H1 (cell line): ENCODE data around the gene DDC. TPM values are rescaled to one million over a fixed set of nuclear protein-coding genes. Genes with fewer than 3 reads are reported as not detected.

Source experiments
- CTCF ChIA-PET: fragments of 300-600 bp; sonication (Branson Sonifier 250); formaldehyde crosslinking; loops from one replicate; lab custom pipeline; 2021; ENCODE audit not compliant: partially characterized antibody; lab: Charles Lee
- POLR2A ChIA-PET: fragments of 300-600 bp; sonication (Branson Sonifier 250); formaldehyde crosslinking; loops from one replicate; lab custom pipeline; 2021; ENCODE audit warnings: inconsistent platforms; ENCODE audit not compliant: partially characterized antibody; lab: Charles Lee
- DNase-seq, 2 experiments: peaks; one replicate each; pipeline versions ENCODE4 v3.0.0 to v3.0.0-alpha.2; 2010 to 2022; ENCODE audit warnings: low spot score in 2 of 2, low read depth in 1 of 2, mixed read lengths in 1 of 2
- FAIRE-seq: peaks from 2 replicates; lab custom pipeline; 2011; peaks lifted over from hg19 to GRCh38; lab: Jason Lieb, UNC
- H2AFZ ChIP-seq: 2 replicates; pipeline ENCODE4 v1.8.1; 2012; ENCODE audit warnings: low read length, inconsistent platforms
- H2AK5ac ChIP-seq: 2 replicates; pipeline ENCODE4 v1.6.1; 2013; ENCODE audit warnings: low read depth, low read length
- H2BK120ac ChIP-seq: replicated peaks from 2 replicates; pipeline ENCODE3; 2013; ENCODE audit warnings: low read depth, low read length, inconsistent platforms
- H2BK12ac ChIP-seq: 2 replicates; pipeline ENCODE4 v1.6.1; 2013; ENCODE audit warnings: low read depth, low read length
- H2BK15ac ChIP-seq: 2 replicates; pipeline ENCODE4 v1.6.1; 2013; ENCODE audit warnings: low read length
- H2BK20ac ChIP-seq: 2 replicates; pipeline ENCODE4 v1.6.1; 2013; ENCODE audit warnings: low read length
- H2BK5ac ChIP-seq: 2 replicates; pipeline ENCODE4 v1.6.1; 2013; ENCODE audit warnings: low read depth, low read length
- H3K14ac ChIP-seq: 2 replicates; pipeline ENCODE4 v1.6.1; 2013; ENCODE audit warnings: inconsistent platforms; ENCODE audit not compliant: insufficient read length
- H3K18ac ChIP-seq: 2 replicates; pipeline ENCODE4 v1.6.1; 2013; ENCODE audit warnings: low read length; ENCODE audit errors: extremely low read depth
- H3K23ac ChIP-seq: 2 replicates; pipeline ENCODE4 v1.6.1; 2013; ENCODE audit warnings: inconsistent platforms; ENCODE audit not compliant: insufficient read length
- H3K23me2 ChIP-seq: 2 replicates; pipeline ENCODE4 v1.6.1; 2013; ENCODE audit warnings: low read depth, low read length
- H3K27ac ChIP-seq: 2 replicates; pipeline ENCODE4 v1.6.1; 2011; ENCODE audit warnings: low read depth, low read length, inconsistent platforms
- H3K27me3 ChIP-seq, 4 experiments: replicated peaks in 1 of 4; 1 replicate in 1 of 4; 2 replicates in 3 of 4; pipeline versions ENCODE4 v1.6.1 to v1.8.1; 2011 to 2013; ENCODE audit warnings: low read length in 3 of 4, mild to moderate bottlenecking in 3 of 4, inconsistent platforms in 2 of 4, mixed read lengths in 2 of 4, moderate library complexity in 1 of 4; ENCODE audit not compliant: control insufficient read depth in 3 of 4, insufficient read depth in 3 of 4; ENCODE audit errors: extremely low read depth in 1 of 4
- H3K36me3 ChIP-seq, 4 experiments: 2 replicates each; pipeline versions ENCODE4 v1.6.1 to v1.8.1; 2011 to 2013; ENCODE audit warnings: mild to moderate bottlenecking in 4 of 4, low read length in 3 of 4, moderate library complexity in 2 of 4, control low read depth in 1 of 4, inconsistent platforms in 1 of 4; ENCODE audit not compliant: insufficient read depth in 4 of 4, control insufficient read depth in 2 of 4
- H3K4ac ChIP-seq: replicated peaks from 2 replicates; pipeline ENCODE3; 2013; ENCODE audit warnings: low read length, low read depth, mixed read lengths, inconsistent platforms; ENCODE audit not compliant: insufficient read length
- H3K4me1 ChIP-seq, 4 experiments: replicated peaks in 1 of 4; 1 replicate in 1 of 4; 2 replicates in 3 of 4; pipeline versions ENCODE4 v1.6.1 to v1.8.1; 2011 to 2013; ENCODE audit warnings: low read length in 3 of 4, inconsistent platforms in 2 of 4, mixed read lengths in 1 of 4; ENCODE audit not compliant: insufficient read depth in 4 of 4, control insufficient read depth in 3 of 4
- H3K4me2 ChIP-seq, 2 experiments: 2 replicates each; pipeline versions ENCODE4 v1.6.1 to v1.8.1; 2011 to 2013; ENCODE audit warnings: low read depth in 2 of 2, low read length in 2 of 2, control low read depth in 1 of 2, inconsistent platforms in 1 of 2, mild to moderate bottlenecking in 1 of 2; ENCODE audit not compliant: insufficient read depth in 1 of 2
- H3K4me3 ChIP-seq, 4 experiments: fragments of 200-600, 300-600 bp in 1 of 4; sonication (generic), shearing (Covaris generic), sonication (Bioruptor Twin) in 1 of 4; 2 replicates each; pipeline versions ENCODE4 v1.5.1 to v1.8.1; 2011 to 2016; ENCODE audit warnings: low read length in 4 of 4, low read depth in 3 of 4, control low read depth in 2 of 4, inconsistent platforms in 2 of 4, mild to moderate bottlenecking in 2 of 4, mixed read lengths in 1 of 4, moderate library complexity in 1 of 4; ENCODE audit not compliant: insufficient read depth in 2 of 4; ENCODE audit errors: extremely low read depth in 1 of 4
- H3K56ac ChIP-seq: replicated peaks from 2 replicates; pipeline ENCODE3; 2013; ENCODE audit warnings: low read depth, mild to moderate bottlenecking, mixed read lengths, low read length, inconsistent platforms; ENCODE audit not compliant: insufficient read length
- H3K79me1 ChIP-seq: 2 replicates; pipeline ENCODE4 v1.6.1; 2013; ENCODE audit warnings: low read depth, low read length, control low read depth
- H3K79me2 ChIP-seq, 2 experiments: 2 replicates each; pipeline versions ENCODE4 v1.6.1 to v1.8.1; 2012 to 2013; ENCODE audit warnings: low read length in 2 of 2, mild to moderate bottlenecking in 2 of 2, inconsistent platforms in 1 of 2; ENCODE audit not compliant: insufficient read depth in 2 of 2, control insufficient read depth in 1 of 2
- H3K9ac ChIP-seq, 4 experiments: replicated peaks in 1 of 4; 1 replicate in 1 of 4; 2 replicates in 3 of 4; pipeline versions ENCODE4 v1.6.1 to v1.8.1; 2011 to 2013; ENCODE audit warnings: low read depth in 3 of 4, low read length in 3 of 4, control low read depth in 2 of 4, mild to moderate bottlenecking in 2 of 4, moderate library complexity in 2 of 4, inconsistent platforms in 1 of 4; ENCODE audit errors: extremely low read depth in 1 of 4
- H3K9me3 ChIP-seq, 2 experiments: 2 replicates each; pipeline versions ENCODE4 v1.6.1 to v1.8.1; 2012 to 2013; ENCODE audit warnings: mild to moderate bottlenecking in 2 of 2, moderate library complexity in 2 of 2, control low read depth in 1 of 2, inconsistent platforms in 1 of 2, low read depth in 1 of 2, low read length in 1 of 2, mixed read lengths in 1 of 2; ENCODE audit not compliant: insufficient read depth in 2 of 2
- H4K20me1 ChIP-seq, 2 experiments: replicated peaks in 1 of 2; 2 replicates each; pipeline versions ENCODE3 to v1.8.1; 2011 to 2013; ENCODE audit warnings: inconsistent platforms in 2 of 2, low read length in 2 of 2, mild to moderate bottlenecking in 1 of 2; ENCODE audit not compliant: insufficient read depth in 2 of 2, control insufficient read depth in 1 of 2
- H4K5ac ChIP-seq: 2 replicates; pipeline ENCODE4 v1.6.1; 2013; ENCODE audit warnings: low read length, low read depth, mixed read lengths, inconsistent platforms; ENCODE audit not compliant: insufficient read length
- H4K8ac ChIP-seq: 2 replicates; pipeline ENCODE4 v1.8.0; 2013; ENCODE audit warnings: mild to moderate bottlenecking, moderate library complexity, low read length, inconsistent platforms; ENCODE audit not compliant: insufficient read depth; ENCODE audit errors: extremely low read depth
- H4K91ac ChIP-seq: replicated peaks from 2 replicates; pipeline ENCODE3; 2013; ENCODE audit warnings: low read length, mixed read lengths, inconsistent platforms; ENCODE audit not compliant: insufficient read length
- WGBS, 2 experiments: shearing (Covaris generic) in 1 of 2; methylation state at CpG; one replicate each; pipeline versions ENCODE4 v1.1.6 to v1.1.7; 2013 to 2015; ENCODE audit warnings: low lambda C conversion rate in 2 of 2, mixed read lengths in 2 of 2, inconsistent platforms in 1 of 2, low coverage in 1 of 2, missing lambda C conversion rate in 1 of 2; ENCODE audit not compliant: insufficient replicate concordance in 2 of 2, insufficient coverage in 1 of 2, insufficient read length in 1 of 2; ENCODE audit errors: extremely low coverage in 1 of 2, missing lambda C conversion rate in 1 of 2; 5-methylcytosine and 5-hydroxymethylcytosine counted together
- polyA plus RNA-seq, 7 experiments: library from polyadenylated mRNA; depleted of rRNA in 3 of 7; stranded (reverse) in 5 of 7; unstranded in 2 of 7; fragments of >200 nt in 5 of 7; fragments of 200-250 nt in 2 of 7; gene quantifications; 1 replicate in 5 of 7; 2 replicates in 1 of 7; 4 replicates in 1 of 7; pipeline versions ENCODE4 v1.2.1 to v1.2.3, GENCODE V29; 2011 to 2013; ENCODE audit warnings: missing spikeins in 2 of 7, mixed read lengths in 2 of 7
- total RNA-seq: library from RNA; stranded (reverse); fragmentation: NEBNext Ultra II Directional; extraction: Animal tissue kit (Norgen Biotek cat#: 25700); gene quantifications from 2 replicates; pipeline ENCODE4 v1.2.1, GENCODE V29; 2021

The DDC gene
- total and polyA plus RNA-seq, 2 of the 8 experiments (the other 6 are each of a cell fraction or from before 2014, with no cell fraction given): 0.05 TPM; not detected in 1

DNA sequence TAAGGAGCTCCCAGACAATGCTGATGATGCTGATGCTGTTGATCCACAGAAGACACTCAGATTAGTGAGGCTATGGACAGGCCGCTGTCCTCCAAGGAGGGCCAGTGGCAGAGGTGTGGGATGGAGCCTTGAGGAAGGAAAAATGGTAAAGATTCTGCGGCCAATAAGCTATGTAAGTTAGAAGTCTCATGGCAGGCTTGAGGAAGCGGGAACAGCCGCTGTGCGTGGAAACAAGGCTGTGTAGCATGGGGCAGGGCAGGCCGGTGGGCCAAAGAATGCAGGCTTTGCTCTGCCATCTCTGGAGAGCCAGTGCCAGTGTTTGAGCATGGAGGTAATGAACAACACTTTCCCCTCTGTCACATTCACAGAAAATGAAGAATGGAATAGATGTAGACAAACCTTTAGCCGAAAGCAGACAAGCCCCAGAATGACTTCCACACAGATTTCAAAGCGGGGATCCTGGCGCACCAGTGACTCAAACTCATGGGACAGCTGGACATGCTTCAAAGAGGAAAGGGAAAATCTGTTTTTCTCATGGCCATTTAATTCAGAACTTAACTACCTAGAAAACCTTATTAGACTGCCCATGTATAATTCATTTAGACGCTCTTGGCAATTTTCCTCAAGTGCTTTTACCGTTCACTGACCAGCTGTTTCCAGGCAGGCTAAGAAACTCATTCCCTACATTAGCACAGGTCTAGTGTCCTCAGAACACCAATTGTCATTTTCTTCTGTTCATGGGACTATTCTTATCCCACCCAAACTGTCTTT lies 98.2 kb downstream of the DDC start:
- Histone ChIP-seq H3K23me2 (no peaks in the 10 kb centered on the region), H3K4me3 (no peak overlapping the region), H2BK15ac (no peak overlapping the region), H2BK20ac (no peak overlapping the region), H3K56ac (no peak overlapping the region), H3K18ac (no peak overlapping the region), H4K5ac (no peak overlapping the region), H4K91ac (no peak overlapping the region), H3K14ac (no peak overlapping the region), H3K27ac (no peak overlapping the region), H4K8ac (no peak overlapping the region), H3K79me1 (no peaks in the 10 kb centered on the region), H3K9me3 (no peaks in the 10 kb centered on the region), H3K9ac (no peak overlapping the region), H3K79me2 (no peaks in the 10 kb centered on the region), H3K23ac (no peak overlapping the region), H2BK12ac (no peak overlapping the region), H3K27me3 (peaks cover 0 to 14% (median 9%) of the 10 kb centered on the region in 4 experiments; a peak in 6 of 7 replicates), H3K36me3 (no peaks in the 10 kb centered on the region), H4K20me1 (no peaks in the 10 kb centered on the region), H3K4ac (no peak overlapping the region), H3K4me2 (no peak overlapping the region), H3K4me1 (no peaks in the 10 kb centered on the region; a peak in 1 of 7 replicates), H2AFZ (no peak overlapping the region), H2AK5ac (no peak overlapping the region), H2BK5ac (no peak overlapping the region), H2BK120ac (no peak overlapping the region)
- ChIA-PET POLR2A (no interaction called here), CTCF (interaction anchor here (0.5 to 3.0 kb wide), 39 partner anchors 12 to 694 kb away, joined by 3 to 15 read pairs (median 5); no protein-coding TSS in a partner anchor)
- 94% methylated on average over 11 of the region's 11 CpGs; no CpG with 5 or more reads in 1 of the 2 experiments for WGBS, 2 experiments
- DNase-seq (no peak), FAIRE-seq (no peak)
